ENCODE data around the gene C9orf152. TPM values are rescaled to one million over a fixed set of nuclear protein-coding genes. Genes with fewer than 3 reads are reported as not detected.

The C9orf152 gene
- total and polyA plus RNA-seq, 9 of the 15 experiments (the other 6 are each of a cell fraction or from before 2014, with no cell fraction given): not detected

DNA sequence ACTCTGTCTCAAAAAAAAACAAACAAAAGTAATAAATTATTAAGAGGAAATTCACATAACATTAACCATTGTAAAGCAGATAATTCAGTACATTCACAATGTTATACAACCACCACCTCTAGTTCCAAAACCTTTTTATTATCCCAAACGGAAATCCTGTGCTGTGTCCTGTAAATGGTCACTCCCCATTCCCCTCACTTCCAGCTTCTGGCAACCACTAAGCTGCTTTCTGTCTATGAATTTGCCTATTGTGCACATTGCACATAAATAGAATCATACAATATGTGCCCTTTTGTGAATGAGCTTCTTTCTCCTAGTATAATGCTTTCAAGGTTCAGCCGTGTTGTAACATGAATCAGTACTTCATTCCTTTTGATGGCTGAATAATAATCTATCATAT lies 20.8 kb downstream of the C9orf152 start:
- no peaks in the 10 kb centered on the region for H3K4me1 ChIP-seq (replicated peaks in 1 of 2; ENCODE audit: control insufficient read depth in 2 of 2, insufficient read depth in 2 of 2, low read length in 2 of 2)
- ChIA-PET POLR2A (interaction anchor here (0.6 kb wide), 1 partner anchor 10 kb away, joined by 3 read pairs; no protein-coding TSS in a partner anchor), CTCF (ENCODE audit: low intra/inter-chr PET ratio) (no interaction called here)
- H3K9ac ChIP-seq (ENCODE audit: insufficient read depth in 1 of 2, low read depth in 2 of 2, low read length in 2 of 2): no peak overlapping the region
- no peaks in the 10 kb centered on the region for H3K9me3 ChIP-seq (replicated peaks; ENCODE audit: control insufficient read depth, insufficient read depth, low read depth, low read length)
- no TSS peak for BruUV-seq (replicated peaks)
- intact Hi-C loops (cut with micrococcal nuclease) (loop anchor here (10.0 kb wide), 2 partner anchors 238 to 1118 kb away; no protein-coding TSS in a partner anchor), in situ Hi-C loops (cut with MboI) (loop anchor here (25.0 kb wide), 1 partner anchor 1100 kb away; no protein-coding TSS in a partner anchor)
- ATAC-seq (no peak), DNase-seq (ENCODE audit: extremely low read depth in 1 of 4, low spot score in 3 of 4) (no peak), FAIRE-seq (no peak)
- no peak overlapping the region for H3K27ac ChIP-seq (ENCODE audit: extremely low read depth, low read depth, low read length)
- no peaks in the 10 kb centered on the region for H4K20me1 ChIP-seq (replicated peaks; ENCODE audit: control insufficient read depth, insufficient read depth, low read length)
- no peak overlapping the region for H2AFZ ChIP-seq (ENCODE audit: low read depth, low read length)
- H3K36me3 ChIP-seq (ENCODE audit: control insufficient read depth, insufficient read depth, low read length): no peaks in the 10 kb centered on the region
- H3K27me3 ChIP-seq (ENCODE audit: control insufficient read depth in 2 of 2, insufficient read depth in 2 of 2, low read length in 2 of 2): peaks cover 0 to 5% of the 10 kb centered on the region in 2 experiments; a peak in 1 of 5 replicates
- H3K4me3 ChIP-seq: no peak overlapping the region
- H3K4me2 ChIP-seq (ENCODE audit: insufficient read depth, low read length): no peak overlapping the region
- no peaks in the 10 kb centered on the region for H3K79me2 ChIP-seq (ENCODE audit: control insufficient read depth, insufficient read depth, low read length)
- no peaks in the 10 kb centered on the region for H3K9me1 ChIP-seq (ENCODE audit: control insufficient read depth, insufficient read depth, low read length)
- WGBS (ENCODE audit: insufficient coverage, low coverage, missing lambda C conversion rate): 0% methylated on average over 2 of the region's 2 CpGs
- TF ChIP-seq, protein P1, sequence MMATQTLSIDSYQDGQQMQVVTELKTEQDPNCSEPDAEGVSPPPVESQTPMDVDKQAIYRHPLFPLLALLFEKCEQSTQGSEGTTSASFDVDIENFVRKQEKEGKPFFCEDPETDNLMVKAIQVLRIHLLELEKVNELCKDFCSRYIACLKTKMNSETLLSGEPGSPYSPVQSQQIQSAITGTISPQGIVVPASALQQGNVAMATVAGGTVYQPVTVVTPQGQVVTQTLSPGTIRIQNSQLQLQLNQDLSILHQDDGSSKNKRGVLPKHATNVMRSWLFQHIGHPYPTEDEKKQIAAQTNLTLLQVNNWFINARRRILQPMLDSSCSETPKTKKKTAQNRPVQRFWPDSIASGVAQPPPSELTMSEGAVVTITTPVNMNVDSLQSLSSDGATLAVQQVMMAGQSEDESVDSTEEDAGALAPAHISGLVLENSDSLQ (IDR thresholded peaks at IDR 0.05): no peak
- TF ChIP-seq ZNF586 (CRISPR knock-in tag; conservative IDR thresholded peaks at IDR 0.05) (no peak), SP1 (CRISPR knock-in tag; IDR thresholded peaks at IDR 0.05) (no peak), STAG1 (CRISPR knock-in tag; IDR thresholded peaks at IDR 0.05; ENCODE audit: borderline replicate concordance) (no peak), ZNF561 (CRISPR knock-in tag; conservative IDR thresholded peaks at IDR 0.05) (no peak), JUN (IDR thresholded peaks at IDR 0.05; ENCODE audit: borderline replicate concordance, low read depth, low read length) (no peak), JUN (CRISPR knock-in tag; IDR thresholded peaks at IDR 0.05; ENCODE audit: borderline replicate concordance) (no peak), EHMT2 (IDR thresholded peaks at IDR 0.05) (no peak), ETV5 (CRISPR knock-in tag; IDR thresholded peaks at IDR 0.05; ENCODE audit: low read depth) (no peak), NR3C1 (CRISPR knock-in tag; IDR thresholded peaks at IDR 0.05) (no peak), MAFK (IDR thresholded peaks at IDR 0.05; ENCODE audit: low read length) (no peak), HNRNPUL1 (IDR thresholded peaks at IDR 0.05; ENCODE audit: low read length) (no peak), FUS (optimal IDR thresholded peaks at IDR 0.05; ENCODE audit: low read depth, low read length) (no peak)
- TF ChIP-seq, protein P2, sequence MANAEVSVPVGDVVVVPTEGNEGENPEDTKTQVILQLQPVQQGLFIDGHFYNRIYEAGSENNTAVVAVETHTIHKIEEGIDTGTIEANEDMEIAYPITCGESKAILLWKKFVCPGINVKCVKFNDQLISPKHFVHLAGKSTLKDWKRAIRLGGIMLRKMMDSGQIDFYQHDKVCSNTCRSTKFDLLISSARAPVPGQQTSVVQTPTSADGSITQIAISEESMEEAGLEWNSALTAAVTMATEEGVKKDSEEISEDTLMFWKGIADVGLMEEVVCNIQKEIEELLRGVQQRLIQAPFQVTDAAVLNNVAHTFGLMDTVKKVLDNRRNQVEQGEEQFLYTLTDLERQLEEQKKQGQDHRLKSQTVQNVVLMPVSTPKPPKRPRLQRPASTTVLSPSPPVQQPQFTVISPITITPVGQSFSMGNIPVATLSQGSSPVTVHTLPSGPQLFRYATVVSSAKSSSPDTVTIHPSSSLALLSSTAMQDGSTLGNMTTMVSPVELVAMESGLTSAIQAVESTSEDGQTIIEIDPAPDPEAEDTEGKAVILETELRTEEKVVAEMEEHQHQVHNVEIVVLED (CRISPR knock-in tag; IDR thresholded peaks at IDR 0.05): no peak
- TF ChIP-seq, protein P3, sequence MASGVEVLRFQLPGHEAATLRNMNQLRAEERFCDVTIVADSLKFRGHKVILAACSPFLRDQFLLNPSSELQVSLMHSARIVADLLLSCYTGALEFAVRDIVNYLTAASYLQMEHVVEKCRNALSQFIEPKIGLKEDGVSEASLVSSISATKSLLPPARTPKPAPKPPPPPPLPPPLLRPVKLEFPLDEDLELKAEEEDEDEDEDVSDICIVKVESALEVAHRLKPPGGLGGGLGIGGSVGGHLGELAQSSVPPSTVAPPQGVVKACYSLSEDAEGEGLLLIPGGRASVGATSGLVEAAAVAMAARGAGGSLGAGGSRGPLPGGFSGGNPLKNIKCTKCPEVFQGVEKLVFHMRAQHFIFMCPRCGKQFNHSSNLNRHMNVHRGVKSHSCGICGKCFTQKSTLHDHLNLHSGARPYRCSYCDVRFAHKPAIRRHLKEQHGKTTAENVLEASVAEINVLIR (CRISPR knock-in tag; IDR thresholded peaks at IDR 0.05): no peak
- TF ChIP-seq, protein P4, sequence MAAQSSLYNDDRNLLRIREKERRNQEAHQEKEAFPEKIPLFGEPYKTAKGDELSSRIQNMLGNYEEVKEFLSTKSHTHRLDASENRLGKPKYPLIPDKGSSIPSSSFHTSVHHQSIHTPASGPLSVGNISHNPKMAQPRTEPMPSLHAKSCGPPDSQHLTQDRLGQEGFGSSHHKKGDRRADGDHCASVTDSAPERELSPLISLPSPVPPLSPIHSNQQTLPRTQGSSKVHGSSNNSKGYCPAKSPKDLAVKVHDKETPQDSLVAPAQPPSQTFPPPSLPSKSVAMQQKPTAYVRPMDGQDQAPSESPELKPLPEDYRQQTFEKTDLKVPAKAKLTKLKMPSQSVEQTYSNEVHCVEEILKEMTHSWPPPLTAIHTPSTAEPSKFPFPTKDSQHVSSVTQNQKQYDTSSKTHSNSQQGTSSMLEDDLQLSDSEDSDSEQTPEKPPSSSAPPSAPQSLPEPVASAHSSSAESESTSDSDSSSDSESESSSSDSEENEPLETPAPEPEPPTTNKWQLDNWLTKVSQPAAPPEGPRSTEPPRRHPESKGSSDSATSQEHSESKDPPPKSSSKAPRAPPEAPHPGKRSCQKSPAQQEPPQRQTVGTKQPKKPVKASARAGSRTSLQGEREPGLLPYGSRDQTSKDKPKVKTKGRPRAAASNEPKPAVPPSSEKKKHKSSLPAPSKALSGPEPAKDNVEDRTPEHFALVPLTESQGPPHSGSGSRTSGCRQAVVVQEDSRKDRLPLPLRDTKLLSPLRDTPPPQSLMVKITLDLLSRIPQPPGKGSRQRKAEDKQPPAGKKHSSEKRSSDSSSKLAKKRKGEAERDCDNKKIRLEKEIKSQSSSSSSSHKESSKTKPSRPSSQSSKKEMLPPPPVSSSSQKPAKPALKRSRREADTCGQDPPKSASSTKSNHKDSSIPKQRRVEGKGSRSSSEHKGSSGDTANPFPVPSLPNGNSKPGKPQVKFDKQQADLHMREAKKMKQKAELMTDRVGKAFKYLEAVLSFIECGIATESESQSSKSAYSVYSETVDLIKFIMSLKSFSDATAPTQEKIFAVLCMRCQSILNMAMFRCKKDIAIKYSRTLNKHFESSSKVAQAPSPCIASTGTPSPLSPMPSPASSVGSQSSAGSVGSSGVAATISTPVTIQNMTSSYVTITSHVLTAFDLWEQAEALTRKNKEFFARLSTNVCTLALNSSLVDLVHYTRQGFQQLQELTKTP (IDR thresholded peaks at IDR 0.05; ENCODE audit: low read depth in 1 of 2, partially characterized antibody in 2 of 2): no peak

Data from K562 (cell line).